Osteoblast (primary cell): ENCODE results near the gene IFT20. TPM values are rescaled to one million over a fixed set of nuclear protein-coding genes. Genes with fewer than 3 reads are reported as not detected.

Experiments used
- DNase-seq: peaks from one replicate; pipeline ENCODE4 v3.0.0; 2011; ENCODE audit warnings: low spot score, mixed read lengths; ENCODE audit not compliant: insufficient read length; ENCODE audit errors: missing footprints
- H2AFZ ChIP-seq: 2 replicates; pipeline ENCODE4 v1.6.0; 2011; ENCODE audit warnings: mild to moderate bottlenecking, low read length
- H3K27ac ChIP-seq: 2 replicates; pipeline ENCODE4 v1.5.1; 2011; ENCODE audit warnings: mild to moderate bottlenecking, low read depth, low read length, moderate library complexity
- H3K27me3 ChIP-seq: 2 replicates; pipeline ENCODE4 v1.6.0; 2012; ENCODE audit warnings: mild to moderate bottlenecking, control low read depth, inconsistent platforms, low read length, moderate library complexity; ENCODE audit not compliant: insufficient read depth
- H3K36me3 ChIP-seq: 2 replicates; pipeline ENCODE4 v1.5.1; 2011; ENCODE audit warnings: mild to moderate bottlenecking, low read length, control low read depth, moderate library complexity; ENCODE audit not compliant: insufficient read depth
- H3K4me1 ChIP-seq: 2 replicates; pipeline ENCODE4 v1.5.1; 2011; ENCODE audit warnings: mild to moderate bottlenecking, low read length, control low read depth, moderate library complexity; ENCODE audit not compliant: insufficient read depth
- H3K4me2 ChIP-seq: 2 replicates; pipeline ENCODE4 v1.6.0; 2011; ENCODE audit warnings: mild to moderate bottlenecking, low read length; ENCODE audit not compliant: insufficient read depth
- H3K4me3 ChIP-seq: fragments of 200-600 bp; sonication (generic); 3 replicates; pipeline ENCODE4 v1.5.1; 2012; ENCODE audit warnings: mild to moderate bottlenecking, low read length, inconsistent platforms; ENCODE audit not compliant: insufficient read depth
- H3K79me2 ChIP-seq: 2 replicates; pipeline ENCODE4 v1.6.0; 2012; ENCODE audit warnings: mild to moderate bottlenecking, low read length, control low read depth, inconsistent platforms; ENCODE audit not compliant: insufficient read depth
- H3K9me3 ChIP-seq: 2 replicates; pipeline ENCODE4 v1.5.1; 2011; ENCODE audit warnings: low read depth, low read length, control low read depth
- H4K20me1 ChIP-seq: 2 replicates; pipeline ENCODE4 v1.6.0; 2012; ENCODE audit warnings: mild to moderate bottlenecking, low read length, control low read depth; ENCODE audit not compliant: insufficient read depth
- CTCF ChIP-seq: IDR thresholded peaks from 2 replicates; pipeline ENCODE4 v1.5.1; 2011; ENCODE audit warnings: mild to moderate bottlenecking, low read depth, low read length, moderate library complexity; ENCODE audit errors: extremely low read depth
- total RNA-seq: library from RNA; depleted of rRNA; stranded (reverse); fragments of >200 nt; gene quantifications from 2 replicates; pipeline ENCODE4 v1.2.3, GENCODE V29; 2012

IFT20 gene
- total RNA-seq, 1 donor, result 59.4 TPM

- no peaks in the 10 kb centered on the region for H3K9me3 ChIP-seq
- no peak overlapping the region for H3K4me2 ChIP-seq
- H2AFZ ChIP-seq, result no peak overlapping the region
- peaks cover 16% of the 10 kb centered on the region for H3K27me3 ChIP-seq
- DNase-seq, result peak; percentile 73
- H3K4me3 ChIP-seq, result no peak overlapping the region
- H3K36me3 ChIP-seq, result no peaks in the 10 kb centered on the region
- peaks cover 14% of the 10 kb centered on the region for H4K20me1 ChIP-seq
- no peak overlapping the region for H3K27ac ChIP-seq
- H3K79me2 ChIP-seq, result no peaks in the 10 kb centered on the region
- no peak for TF ChIP-seq CTCF
- H3K4me1 ChIP-seq, result peaks cover 7% of the 10 kb centered on the region
These were observed 33.8 kb upstream of the IFT20 start for GRCh38 chr17:28368915-28369683.

- DNase-seq, result peak; percentile 57
- Histone ChIP-seq H3K79me2 (no peaks in the 10 kb centered on the region), H3K4me1 (peaks cover 7% of the 10 kb centered on the region), H3K4me3 (no peak overlapping the region), H2AFZ (no peak overlapping the region), H3K27me3 (peaks cover 13% of the 10 kb centered on the region), H4K20me1 (peaks cover 11% of the 10 kb centered on the region), H3K9me3 (no peaks in the 10 kb centered on the region), H3K27ac (no peak overlapping the region), H3K4me2 (no peak overlapping the region), H3K36me3 (peaks cover 2% of the 10 kb centered on the region)
- no peak for TF ChIP-seq CTCF
These were observed 33.1 kb upstream of the IFT20 start for GRCh38 chr17:28368306-28368831.

GRCh38 chr17:28367641-28368305 lies 32.5 kb upstream of the IFT20 start:
- peaks cover 7% of the 10 kb centered on the region for H3K27me3 ChIP-seq
- H3K4me3 ChIP-seq, result no peak overlapping the region
- H3K4me1 ChIP-seq, result peaks cover 7% of the 10 kb centered on the region
- peaks cover 5% of the 10 kb centered on the region for H4K20me1 ChIP-seq
- H2AFZ ChIP-seq, result no peak overlapping the region
- no peaks in the 10 kb centered on the region for H3K79me2 ChIP-seq
- H3K9me3 ChIP-seq, result no peaks in the 10 kb centered on the region
- no peak overlapping the region for H3K27ac ChIP-seq
- H3K36me3 ChIP-seq, result peaks cover 8% of the 10 kb centered on the region
- peak; percentile 59 for DNase-seq
- TF ChIP-seq CTCF, result no peak
- H3K4me2 ChIP-seq, result no peak overlapping the region

- H2AFZ ChIP-seq, result no peak overlapping the region
- H4K20me1 ChIP-seq, result peaks cover 4% of the 10 kb centered on the region
- no peak overlapping the region for H3K4me2 ChIP-seq
- no peak overlapping the region for H3K27ac ChIP-seq
- H3K4me1 ChIP-seq, result peaks cover 7% of the 10 kb centered on the region
- no peak for TF ChIP-seq CTCF
- H3K4me3 ChIP-seq, result no peak overlapping the region
- no peaks in the 10 kb centered on the region for H3K9me3 ChIP-seq
- no peaks in the 10 kb centered on the region for H3K27me3 ChIP-seq
- no peaks in the 10 kb centered on the region for H3K79me2 ChIP-seq
- H3K36me3 ChIP-seq, result peaks cover 18% of the 10 kb centered on the region
- peak; percentile 68 for DNase-seq
These were observed 31.3 kb upstream of the IFT20 start for GRCh38 chr17:28366605-28367004.
